NCI-H460 (cell line): ENCODE measurements around the gene POLE. TPM values are rescaled to one million over a fixed set of nuclear protein-coding genes. Genes with fewer than 3 reads are reported as not detected.

ENCODE experiments used
- DNase-seq: peaks from one replicate; pipeline ENCODE4 v3.0.0-alpha.2; 2016; ENCODE audit warnings: low read depth; ENCODE audit errors: extremely low read depth
- total RNA-seq: library from RNA; depleted of rRNA; stranded (reverse); fragments of >200 nt; shearing (Covaris generic); gene quantifications from 2 replicates; pipeline ENCODE4 v1.2.3, GENCODE V29; 2014

POLE gene
- total RNA-seq, 1 experiment from 2014 or later = 25.6 TPM

DNA sequence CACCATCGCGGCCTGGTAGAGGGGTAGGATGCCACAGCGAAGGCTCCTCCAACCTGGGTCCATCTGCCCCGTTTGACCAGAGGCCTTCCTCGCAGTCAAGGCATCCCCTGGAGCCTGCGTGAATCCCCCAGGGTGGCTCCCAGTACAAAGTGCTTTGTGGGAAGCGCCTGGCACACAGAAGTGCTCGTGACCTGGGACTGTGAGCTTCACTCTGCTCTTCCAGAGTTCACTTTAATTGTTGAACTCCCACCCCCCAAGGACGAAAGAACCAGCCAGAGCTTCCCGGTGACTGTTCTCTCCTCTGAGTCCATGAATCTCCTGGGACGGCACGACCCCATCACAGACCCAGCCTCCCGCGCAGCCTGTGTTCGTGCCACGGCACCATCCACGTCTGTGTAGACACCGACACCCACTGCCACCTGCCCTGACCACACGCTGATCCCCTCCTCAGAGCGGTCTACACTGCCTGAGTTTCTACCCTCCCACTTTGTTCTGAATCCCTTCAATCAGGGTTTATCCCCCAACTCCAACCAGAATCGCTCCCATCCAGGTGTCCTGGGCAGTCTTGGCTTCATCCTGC lies 52.6 kb downstream of the POLE start:
- DNase-seq = no peak

DNA sequence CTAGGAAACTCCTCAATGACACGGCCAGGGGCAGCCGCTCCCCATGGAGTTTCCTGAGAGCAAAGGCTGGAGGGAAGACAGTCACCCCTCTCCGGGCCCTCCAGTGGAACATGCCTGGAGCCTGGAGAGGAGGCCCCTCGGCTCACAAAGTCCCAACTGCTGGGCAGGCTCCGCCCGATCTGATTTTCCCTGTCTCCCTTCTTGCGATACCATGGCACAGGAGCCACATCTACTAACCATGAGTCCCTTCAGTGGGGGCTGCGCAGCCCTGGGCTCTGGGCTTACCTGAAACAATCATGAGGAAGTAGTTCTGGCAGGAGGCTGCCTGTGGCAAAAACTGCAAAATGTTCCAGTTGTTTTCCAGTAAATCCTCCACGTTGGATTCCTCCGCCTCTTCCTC lies 53.2 kb downstream of the POLE start:
- DNase-seq = no peak

DNA sequence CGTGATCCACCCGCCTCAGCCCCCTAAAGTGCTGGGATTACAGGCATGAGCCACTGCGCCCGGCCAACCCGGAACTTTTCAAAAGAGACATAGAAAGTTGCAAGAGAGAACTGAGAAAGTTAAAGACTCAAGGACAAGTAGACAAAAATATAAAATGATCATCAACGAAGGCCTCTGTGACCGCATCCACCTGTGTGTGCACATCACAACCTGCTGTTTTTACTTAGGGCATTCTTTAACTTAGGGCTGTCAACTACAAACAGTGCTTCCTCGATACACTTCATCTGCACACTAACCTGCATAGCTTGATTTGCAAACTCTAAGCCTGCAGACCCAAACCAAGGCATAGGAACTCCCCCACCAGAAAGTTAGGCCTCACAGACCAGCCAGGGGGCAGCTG lies 53.7 kb downstream of the POLE start:
- DNase-seq = no peak

DNA sequence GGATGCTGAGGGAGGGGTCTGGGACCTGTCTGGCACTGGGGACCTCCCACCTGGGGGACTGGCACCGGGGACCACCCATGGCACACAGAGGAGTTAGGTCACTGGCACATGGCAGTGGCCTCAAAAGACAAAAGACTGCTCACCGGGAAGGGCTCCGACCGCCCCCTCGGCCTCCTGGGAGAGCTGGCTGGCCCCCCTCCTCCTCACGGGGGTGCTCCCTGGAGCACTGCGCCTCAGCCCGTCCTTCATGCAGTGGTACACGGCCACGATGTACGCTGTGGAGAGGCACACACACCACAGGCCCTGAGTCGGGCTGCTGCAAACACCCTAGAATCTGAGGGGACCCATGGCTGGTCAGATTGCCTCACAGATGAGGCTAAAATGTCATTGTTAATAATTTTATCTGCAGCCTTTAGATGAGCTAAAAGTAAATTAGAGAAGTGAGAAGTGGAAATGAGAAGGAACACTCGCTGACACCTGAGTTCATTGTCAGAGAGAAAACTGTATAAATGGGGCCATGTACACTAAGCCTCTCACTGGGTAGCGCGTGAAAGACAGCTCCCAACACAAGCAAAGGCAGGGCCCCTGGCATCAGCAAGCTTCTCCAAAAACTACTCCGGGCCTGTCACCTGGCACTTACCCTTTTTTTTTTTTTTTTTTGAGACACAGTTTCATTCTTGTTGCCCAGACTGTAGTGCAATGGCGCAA lies 54.5 kb downstream of the POLE start:
- DNase-seq = no peak

DNA sequence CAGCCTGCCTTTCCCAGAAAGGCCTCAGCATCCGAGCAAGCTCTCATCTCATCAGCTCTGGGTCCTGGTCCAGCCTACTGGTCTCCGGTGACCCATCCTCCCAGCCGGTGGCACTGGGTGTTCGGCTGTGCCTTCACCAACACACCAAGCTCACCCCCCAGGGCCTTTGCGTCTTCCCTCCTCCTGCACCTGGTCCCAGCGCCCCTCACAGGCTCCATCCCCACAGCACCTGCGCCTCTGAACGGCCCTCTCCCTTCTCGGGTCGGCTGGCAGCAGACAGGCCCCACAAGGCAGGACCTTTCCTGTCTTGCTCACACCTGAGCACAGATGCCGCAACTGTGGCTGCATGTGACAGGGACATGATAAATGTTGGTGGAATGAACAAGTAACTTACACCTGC lies 55.5 kb downstream of the POLE start:
- no peak for DNase-seq

DNA sequence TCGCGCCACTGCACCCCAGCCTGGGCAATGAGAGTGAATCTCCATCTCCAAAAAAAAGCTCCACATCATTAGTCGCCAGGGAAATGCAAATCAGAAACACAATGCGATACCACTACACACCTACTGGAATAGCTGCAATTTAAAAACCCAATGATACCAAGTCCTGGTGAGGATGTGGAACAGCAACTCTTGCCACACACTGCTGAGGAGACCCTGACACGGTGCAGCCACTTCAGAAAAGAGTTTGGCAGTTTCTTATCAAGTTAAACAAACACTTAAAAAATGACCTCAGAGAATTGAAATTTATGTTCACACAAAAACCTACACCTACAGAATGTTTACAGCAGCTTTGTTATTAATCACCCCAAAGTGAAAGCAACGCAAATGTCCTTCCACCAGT lies 56.5 kb downstream of the POLE start:
- DNase-seq = no peak

DNA sequence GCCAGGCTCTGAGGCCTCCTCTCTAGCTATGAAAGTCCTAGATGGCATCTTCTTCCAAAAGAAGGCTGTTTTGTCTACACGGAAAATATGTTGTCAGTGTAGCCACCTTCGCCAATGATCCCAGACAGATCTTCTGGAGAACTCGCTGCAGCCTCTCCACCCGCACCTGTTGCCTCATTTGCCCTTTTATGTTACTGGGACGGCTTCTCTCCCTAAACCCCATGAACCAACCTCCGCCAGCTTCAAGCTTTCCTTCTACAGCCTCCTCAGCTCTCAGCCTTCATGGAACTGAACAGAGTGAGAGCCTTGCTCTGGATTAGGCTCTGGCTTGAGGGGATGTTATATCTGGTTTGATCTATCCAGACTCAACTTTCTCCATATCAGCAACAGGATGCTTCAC lies 57.8 kb downstream of the POLE start:
- no peak for DNase-seq

DNA sequence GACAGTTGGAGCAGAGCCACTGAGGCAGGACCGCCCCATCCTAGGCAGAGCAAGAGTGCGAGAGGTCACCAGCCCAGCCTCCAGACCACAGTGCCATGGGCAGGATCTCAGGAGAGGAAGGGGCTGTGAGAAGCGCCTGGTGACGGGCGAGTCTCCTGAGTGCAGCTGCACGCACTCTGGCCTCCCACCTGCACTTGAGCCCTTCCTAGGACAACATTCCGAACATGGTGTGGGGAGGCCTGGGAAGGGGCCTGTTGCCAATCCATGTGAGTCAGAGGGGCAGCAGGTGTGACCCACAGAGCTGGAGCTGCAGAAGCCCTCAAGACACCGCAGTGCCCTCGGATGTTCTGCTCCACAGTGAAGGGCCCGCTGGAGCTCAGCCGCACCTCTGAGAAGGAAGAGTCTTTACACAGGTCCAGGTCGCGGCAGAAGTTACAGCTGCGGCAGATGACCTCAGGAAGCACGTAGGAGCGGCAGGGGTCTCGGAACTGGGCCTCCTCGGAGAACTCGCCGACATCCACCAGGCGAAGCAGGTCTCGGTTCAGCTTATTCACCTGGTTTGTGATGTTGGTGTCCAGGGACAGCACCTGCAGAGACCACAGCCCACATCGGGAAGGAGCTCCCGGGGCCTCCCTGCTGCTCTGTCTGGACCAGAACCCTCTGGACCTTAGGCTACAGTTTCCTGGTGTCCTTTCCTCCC lies 61.3 kb downstream of the POLE start:
- DNase-seq = no peak

DNA sequence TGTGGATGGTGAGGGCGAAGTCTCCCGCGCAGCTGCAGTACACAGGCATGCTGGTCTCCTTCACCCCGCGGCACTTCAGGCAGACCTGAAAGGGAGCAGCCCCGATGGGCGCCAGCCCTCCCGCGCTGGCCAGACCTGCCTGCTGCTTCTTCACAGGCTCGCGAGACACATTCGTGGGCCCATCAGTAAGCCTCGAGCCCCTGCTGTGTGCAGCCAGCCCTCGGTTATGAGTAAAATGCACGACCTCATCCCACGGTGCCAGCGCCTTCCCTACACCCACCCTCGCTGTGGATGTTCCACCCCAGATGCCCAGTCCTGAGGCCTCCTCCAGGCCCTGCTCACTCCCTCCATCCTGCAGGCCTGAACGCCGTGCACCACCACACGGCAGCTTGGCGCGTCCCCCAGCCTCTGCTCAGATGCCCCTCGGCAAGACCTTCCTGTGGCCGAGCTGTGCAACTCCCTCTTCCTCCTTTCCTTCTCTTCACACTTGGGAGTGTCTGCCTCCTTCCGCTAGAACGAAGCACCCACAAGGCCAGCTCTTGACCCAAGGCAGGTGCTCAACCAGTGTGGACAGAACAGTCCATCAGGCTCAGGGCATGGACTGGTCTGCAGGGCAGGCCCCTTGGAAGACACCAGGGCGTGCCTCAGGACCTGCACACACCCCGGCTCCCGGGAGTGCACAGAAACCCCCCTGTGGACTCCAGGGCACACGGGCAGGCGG lies 62.1 kb downstream of the POLE start:
- no peak for DNase-seq

DNA sequence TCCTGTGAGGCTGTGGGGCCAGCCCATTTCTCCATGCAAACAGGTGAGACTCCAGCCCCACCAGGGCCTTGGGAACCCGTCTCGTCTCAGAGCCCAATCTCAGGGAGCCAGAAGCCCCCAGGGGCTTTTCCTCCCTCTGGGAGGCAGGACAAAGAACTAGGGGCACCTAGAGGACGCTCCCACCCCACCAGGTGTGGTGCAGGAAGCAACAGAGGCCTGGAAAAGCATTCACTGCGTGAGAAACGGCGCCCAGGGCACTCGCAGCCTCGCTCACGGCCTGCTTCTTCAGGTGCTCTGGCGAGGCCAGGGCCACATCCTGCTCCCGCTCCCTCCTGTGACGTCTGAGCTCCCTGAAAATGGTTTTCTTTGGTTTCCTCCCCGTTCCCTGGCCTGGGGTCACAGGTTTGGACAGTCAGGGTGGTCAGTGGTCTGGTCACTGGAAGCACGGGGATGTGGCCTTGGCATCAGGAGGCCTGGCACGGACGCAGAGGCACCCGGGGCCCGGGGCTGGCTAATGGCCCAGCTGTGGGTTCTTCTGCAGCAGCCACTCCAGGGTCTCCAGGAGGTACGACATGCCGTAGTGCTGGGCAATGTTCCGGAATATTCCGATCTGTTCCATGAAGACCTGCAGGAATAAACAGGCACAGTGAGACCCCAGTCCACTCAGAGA lies 62.8 kb downstream of the POLE start:
- no peak for DNase-seq

DNA sequence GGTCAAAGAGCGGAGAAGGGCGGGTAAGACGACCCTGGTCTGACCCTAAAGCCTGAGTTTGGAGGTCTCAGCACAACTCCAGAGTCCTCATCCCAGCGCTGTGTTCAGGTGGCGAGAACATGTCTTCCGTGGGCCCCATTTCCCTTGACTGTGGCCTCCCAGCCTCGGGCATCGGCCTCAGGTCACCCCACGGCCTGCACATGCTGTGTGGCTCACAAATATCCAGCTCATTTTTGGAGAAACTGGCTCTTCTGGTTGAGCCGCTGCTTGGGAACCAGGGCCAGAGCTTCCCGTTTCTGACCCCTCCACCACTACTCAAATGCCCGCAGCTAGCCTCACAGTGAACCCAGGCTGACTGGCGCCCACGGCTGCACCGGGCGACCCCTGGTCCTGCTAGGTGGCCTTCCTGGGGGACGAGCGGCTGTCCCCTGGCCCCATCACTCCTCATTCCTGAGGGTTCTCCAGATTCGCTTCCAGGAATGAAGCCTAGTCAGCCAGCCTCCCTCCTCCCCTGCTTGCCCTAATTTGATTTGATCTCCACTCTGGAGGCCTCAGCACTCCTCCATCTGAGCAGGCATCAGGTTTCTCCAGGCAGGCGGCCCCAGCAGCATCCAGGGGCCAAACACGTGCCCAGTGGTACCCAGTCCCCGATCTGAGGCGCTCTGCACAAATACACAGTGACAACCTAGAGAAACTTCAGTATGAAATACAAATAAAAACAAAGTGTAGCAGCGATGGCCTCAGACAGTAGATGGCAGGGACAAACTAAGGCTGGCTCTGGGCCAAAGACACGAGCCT lies 63.9 kb downstream of the POLE start:
- DNase-seq = no peak

DNA sequence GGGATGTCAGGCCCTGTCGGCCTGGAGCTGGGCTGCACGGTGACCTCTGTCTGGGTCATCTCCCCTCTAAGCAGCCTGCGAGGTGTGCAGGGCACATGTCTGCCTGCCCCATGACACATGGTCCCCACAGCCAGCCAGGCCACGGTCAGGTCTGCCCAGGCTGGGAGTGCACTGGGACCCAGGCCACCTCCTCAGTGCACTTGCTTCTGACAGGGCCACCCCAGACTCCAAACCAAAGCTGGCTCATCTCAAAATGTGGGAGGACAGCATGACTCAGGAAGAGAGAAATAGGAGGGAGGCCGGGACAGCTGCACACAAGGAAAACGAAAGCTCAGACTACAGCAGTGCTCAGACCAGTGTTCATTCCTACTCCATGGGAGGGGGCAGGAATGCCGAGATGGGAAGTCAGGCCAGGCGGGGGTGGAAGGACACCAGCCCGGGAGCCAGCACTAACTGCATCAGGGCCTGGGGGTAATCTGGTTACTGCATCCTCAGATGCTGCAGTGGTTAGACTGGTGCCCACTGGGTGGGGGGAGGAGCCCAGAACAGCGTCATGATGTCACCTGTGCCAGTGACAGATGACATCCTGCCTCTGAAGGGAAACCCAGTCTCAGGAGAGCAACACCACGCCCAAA lies 64.6 kb downstream of the POLE start:
- DNase-seq = no peak

DNA sequence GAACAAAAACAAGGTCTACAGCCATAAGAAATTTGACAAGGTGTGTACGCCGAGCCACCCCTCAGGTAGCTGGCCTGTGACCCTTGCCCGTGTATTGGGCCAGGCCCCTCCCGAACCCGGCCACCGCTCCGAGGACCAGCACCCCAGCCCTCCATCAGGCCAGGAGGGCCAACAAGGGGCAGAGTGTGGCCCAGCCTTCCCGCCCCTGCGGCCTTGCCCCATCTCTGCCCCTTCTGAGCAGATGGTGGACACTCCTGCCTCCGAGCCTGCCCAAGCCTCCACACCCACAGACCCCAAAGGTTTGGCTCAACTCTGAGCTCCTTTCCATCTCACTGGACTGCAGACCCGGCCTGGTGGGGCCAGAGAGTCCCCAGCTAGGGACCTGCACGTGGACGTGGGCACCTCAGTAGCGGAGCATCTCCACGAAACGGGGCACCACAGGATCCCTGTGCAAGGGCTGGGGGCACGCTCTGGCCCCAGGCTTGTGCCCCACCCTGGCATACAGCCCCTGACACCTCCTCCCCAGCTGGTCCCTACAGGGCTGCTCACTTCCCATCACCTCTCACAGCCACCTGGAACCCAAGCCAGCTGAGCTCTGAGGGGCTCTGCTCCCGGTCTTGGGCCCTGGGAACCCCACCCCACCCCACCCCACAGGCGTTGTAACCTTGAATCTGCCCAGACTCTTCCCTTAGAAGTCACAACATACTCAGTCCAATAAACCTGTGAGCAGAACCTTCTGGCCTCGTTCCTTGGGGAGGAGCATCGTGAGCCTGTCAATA lies 65.3 kb downstream of the POLE start:
- DNase-seq = no peak

DNA sequence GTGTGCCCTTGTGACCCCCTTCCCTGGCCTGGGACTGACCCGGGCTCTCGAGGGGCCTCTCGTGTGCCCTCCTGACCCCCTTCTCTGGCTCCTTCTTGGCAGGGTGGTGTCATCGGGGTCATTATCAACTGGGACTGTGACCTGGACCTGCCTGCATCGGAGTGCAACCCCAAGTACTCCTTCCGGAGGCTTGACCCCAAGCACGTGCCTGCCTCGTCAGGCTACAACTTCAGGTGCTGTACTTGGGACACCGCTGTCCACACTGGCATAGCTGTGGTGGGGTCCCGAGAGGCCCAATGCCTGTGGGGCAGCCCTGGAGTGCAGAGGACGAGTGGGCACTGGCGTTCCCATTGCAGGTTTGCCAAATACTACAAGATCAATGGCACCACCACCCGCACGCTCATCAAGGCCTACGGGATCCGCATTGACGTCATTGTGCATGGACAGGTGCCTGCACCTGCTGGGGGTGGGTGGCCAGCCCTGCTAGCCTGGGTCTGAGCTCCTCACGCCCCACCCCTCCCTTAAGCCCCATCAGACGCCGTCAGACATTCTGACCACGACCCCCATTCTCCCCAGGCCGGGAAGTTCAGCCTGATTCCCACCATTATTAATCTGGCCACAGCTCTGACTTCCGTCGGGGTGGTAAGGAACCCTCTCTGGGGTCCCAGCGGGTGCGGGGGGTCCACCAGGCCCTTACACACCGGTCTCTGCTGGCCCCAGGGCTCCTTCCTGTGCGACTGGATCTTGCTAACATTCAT lies 66.1 kb downstream of the POLE start:
- no peak for DNase-seq

DNA sequence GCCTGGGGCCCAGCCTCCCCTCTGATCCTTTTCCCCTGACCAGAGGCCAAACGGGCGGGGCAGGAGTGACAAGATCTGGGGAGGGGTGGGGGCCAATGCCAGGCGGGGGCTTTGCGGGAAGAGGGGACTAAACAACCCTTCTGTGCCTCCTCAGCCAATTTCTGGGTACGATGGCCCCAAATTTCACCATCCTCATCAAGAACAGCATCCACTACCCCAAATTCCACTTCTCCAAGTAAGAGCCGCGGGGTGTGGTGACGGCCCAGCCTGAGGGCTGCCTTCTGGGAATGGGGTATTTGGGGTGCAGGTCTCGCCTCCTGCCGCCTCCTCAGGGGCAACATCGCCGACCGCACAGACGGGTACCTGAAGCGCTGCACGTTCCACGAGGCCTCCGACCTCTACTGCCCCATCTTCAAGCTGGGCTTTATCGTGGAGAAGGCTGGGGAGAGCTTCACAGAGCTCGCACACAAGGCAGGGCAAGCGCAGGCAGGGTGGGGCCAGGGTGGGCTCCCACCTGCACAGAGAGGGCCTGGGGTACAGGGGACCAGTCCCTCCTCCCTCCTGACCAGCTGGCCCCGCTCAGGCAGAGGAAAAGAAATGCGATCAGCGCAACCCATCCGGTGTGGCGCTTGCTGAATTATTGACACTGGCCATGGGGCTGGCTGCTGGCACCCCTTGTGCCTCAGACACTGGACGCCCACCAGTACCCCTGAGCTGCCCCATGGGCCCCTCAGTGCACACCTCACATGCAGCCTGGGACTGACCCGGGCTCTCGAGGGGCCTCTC lies 66.8 kb downstream of the POLE start:
- no peak for DNase-seq

DNA sequence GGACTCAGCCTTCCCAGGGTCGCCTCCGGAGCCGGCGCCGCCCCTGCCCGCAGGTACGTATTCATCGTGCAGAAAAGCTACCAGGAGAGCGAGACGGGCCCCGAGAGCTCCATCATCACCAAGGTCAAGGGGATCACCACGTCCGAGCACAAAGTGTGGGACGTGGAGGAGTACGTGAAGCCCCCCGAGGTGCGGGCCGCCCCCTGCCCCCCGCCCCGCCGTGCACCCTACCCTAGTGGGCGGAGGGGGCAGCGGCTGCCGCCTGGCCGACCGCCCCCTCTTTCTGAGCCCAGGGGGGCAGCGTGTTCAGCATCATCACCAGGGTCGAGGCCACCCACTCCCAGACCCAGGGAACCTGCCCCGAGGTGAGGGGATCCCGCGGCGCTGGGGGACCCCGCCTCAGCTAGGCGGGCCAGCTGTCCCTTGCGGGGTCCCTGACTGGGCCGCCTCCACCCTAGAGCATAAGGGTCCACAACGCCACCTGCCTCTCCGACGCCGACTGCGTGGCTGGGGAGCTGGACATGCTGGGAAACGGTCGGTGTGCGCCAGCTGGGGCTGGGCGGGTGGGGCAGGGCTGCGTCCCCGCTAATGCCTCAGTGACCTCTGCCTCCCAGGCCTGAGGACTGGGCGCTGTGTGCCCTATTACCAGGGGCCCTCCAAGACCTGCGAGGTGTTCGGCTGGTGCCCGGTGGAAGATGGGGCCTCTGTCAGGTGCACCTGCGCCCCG lies 67.6 kb downstream of the POLE start:
- no peak for DNase-seq

DNA sequence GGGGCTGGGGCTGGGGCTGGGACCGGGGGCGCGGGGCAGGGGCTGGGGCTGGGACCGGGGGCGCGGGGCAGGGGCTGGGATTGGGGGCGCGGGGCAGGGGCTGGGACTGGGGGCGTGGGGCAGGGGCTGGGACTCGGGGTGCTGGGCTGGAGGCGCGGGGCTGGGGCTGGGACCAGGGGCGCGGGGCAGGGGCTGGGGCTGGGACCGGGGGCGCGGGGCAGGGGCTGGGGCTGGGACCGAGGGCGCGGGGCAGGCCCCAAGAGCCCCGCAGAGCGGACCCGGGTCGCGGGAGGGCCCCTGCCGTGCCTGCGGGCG lies 68.1 kb downstream of the POLE start:
- DNase-seq = no peak
